Loucy (cell line): ENCODE data around the gene NAPEPLD.

Source experiments
- H2AFZ ChIP-seq: fragments of 200-600 bp; sonication (generic); 2 replicates; pipeline ENCODE4 v1.6.0; 2016; ENCODE audit warnings: antibody characterized with exemption, mild to moderate bottlenecking, low read length, moderate library complexity
- H3F3A ChIP-seq: fragments of 200-600 bp; 2 replicates; pipeline ENCODE4 v1.6.0; 2016; ENCODE audit warnings: antibody characterized with exemption, low read depth, mild to moderate bottlenecking
- H3K27me3 ChIP-seq: fragments of 200-600 bp; sonication (generic); 2 replicates; pipeline ENCODE4 v1.6.1; 2014; ENCODE audit warnings: low read length, mild to moderate bottlenecking; ENCODE audit not compliant: insufficient read depth, poor library complexity, severe bottlenecking
- H3K36me3 ChIP-seq: fragments of 200-600 bp; sonication (generic); 2 replicates; pipeline ENCODE4 v1.6.1; 2016; ENCODE audit warnings: low read length; ENCODE audit not compliant: insufficient read depth
- H3K4me1 ChIP-seq: fragments of 200-600 bp; sonication (generic); 2 replicates; pipeline ENCODE4 v1.5.1; 2014; ENCODE audit warnings: low read length, mild to moderate bottlenecking; ENCODE audit not compliant: insufficient read depth, poor library complexity, severe bottlenecking
- H3K4me2 ChIP-seq: fragments of 200-600 bp; sonication (generic); 2 replicates; pipeline ENCODE4 v1.6.0; 2014; ENCODE audit warnings: antibody characterized with exemption, low read length, low read depth, mild to moderate bottlenecking; ENCODE audit not compliant: poor library complexity, severe bottlenecking
- H3K4me3 ChIP-seq: fragments of 200-600 bp; sonication (generic); 2 replicates; pipeline ENCODE4 v1.5.1; 2014; ENCODE audit warnings: low read length, mild to moderate bottlenecking, mixed read lengths; ENCODE audit not compliant: poor library complexity, severe bottlenecking
- H3K79me2 ChIP-seq: fragments of 200-600 bp; sonication (generic); 2 replicates; pipeline ENCODE4 v1.6.1; 2014; ENCODE audit warnings: low read length; ENCODE audit not compliant: insufficient read depth
- H3K9ac ChIP-seq: fragments of 200-600 bp; sonication (generic); 2 replicates; pipeline ENCODE4 v1.6.0; 2014; ENCODE audit warnings: mild to moderate bottlenecking, low read depth, low read length, moderate library complexity; ENCODE audit not compliant: poor library complexity, severe bottlenecking
- H3K9me2 ChIP-seq: fragments of 200-600 bp; sonication (generic); replicated peaks from 2 replicates; pipeline ENCODE4 v1.6.1; 2016; ENCODE audit warnings: low read depth, low read length, mixed read lengths
- H3K9me3 ChIP-seq: fragments of 200-600 bp; sonication (generic); 2 replicates; pipeline ENCODE4 v1.6.1; 2014; ENCODE audit warnings: mild to moderate bottlenecking, antibody characterized with exemption, low read length, low read depth; ENCODE audit not compliant: insufficient read depth
- H4K20me1 ChIP-seq: fragments of 200-600 bp; sonication (generic); 2 replicates; pipeline ENCODE4 v1.6.0; 2014; ENCODE audit warnings: antibody characterized with exemption, low read length, mild to moderate bottlenecking; ENCODE audit not compliant: insufficient read depth, poor library complexity, severe bottlenecking
- EZH2phosphoT487 ChIP-seq: fragments of 200-600 bp; IDR thresholded peaks from 2 replicates; pipeline ENCODE4 v1.6.1; 2018; ENCODE audit warnings: antibody characterized with exemption, mild to moderate bottlenecking, moderate library complexity, borderline replicate concordance
- TF ChIP-seq, protein P1 (sequence below): fragments of 200-600 bp; sonication (generic); conservative IDR thresholded peaks from 2 replicates; pipeline ENCODE4 v1.5.1; 2014; ENCODE audit warnings: mild to moderate bottlenecking, antibody characterized with exemption, low read length

NAPEPLD gene

DNA sequence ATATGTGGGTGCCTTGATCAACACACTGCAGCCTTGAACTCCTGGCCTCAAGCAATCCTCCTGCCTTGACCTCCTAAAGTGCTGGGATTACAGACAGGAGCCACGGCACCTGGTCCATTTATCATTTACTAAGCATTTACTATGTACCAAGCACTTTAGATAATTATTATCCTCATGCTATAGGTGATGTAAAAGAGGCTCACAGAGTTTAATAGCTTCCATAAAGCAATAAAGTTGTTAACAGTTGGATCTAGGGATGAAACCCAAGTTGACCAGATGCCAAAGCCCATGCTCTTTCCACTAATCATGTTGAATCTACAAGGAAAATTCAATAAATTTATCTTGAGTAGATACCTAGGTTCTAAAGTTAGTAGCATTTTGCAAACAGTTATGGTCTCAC, 5.0 kb downstream of the NAPEPLD start:
- peaks cover 8% of the 10 kb centered on the region for H3K27me3 ChIP-seq
- H3K79me2 ChIP-seq = peaks cover 26% of the 10 kb centered on the region
- peaks cover 25% of the 10 kb centered on the region for H3K4me1 ChIP-seq
- no peak overlapping the region for H3K4me2 ChIP-seq
- H3K9ac ChIP-seq = no peak overlapping the region
- H3F3A ChIP-seq = no peaks in the 10 kb centered on the region
- TF ChIP-seq, protein P1, sequence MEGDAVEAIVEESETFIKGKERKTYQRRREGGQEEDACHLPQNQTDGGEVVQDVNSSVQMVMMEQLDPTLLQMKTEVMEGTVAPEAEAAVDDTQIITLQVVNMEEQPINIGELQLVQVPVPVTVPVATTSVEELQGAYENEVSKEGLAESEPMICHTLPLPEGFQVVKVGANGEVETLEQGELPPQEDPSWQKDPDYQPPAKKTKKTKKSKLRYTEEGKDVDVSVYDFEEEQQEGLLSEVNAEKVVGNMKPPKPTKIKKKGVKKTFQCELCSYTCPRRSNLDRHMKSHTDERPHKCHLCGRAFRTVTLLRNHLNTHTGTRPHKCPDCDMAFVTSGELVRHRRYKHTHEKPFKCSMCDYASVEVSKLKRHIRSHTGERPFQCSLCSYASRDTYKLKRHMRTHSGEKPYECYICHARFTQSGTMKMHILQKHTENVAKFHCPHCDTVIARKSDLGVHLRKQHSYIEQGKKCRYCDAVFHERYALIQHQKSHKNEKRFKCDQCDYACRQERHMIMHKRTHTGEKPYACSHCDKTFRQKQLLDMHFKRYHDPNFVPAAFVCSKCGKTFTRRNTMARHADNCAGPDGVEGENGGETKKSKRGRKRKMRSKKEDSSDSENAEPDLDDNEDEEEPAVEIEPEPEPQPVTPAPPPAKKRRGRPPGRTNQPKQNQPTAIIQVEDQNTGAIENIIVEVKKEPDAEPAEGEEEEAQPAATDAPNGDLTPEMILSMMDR = no peak
- no peak for TF ChIP-seq EZH2phosphoT487
- no peaks in the 10 kb centered on the region for H3K36me3 ChIP-seq
- H2AFZ ChIP-seq = no peak overlapping the region
- H4K20me1 ChIP-seq = peaks cover 3% of the 10 kb centered on the region
- no peak overlapping the region for H3K4me3 ChIP-seq
- H3K9me3 ChIP-seq = no peaks in the 10 kb centered on the region
- no peaks in the 10 kb centered on the region for H3K9me2 ChIP-seq

DNA sequence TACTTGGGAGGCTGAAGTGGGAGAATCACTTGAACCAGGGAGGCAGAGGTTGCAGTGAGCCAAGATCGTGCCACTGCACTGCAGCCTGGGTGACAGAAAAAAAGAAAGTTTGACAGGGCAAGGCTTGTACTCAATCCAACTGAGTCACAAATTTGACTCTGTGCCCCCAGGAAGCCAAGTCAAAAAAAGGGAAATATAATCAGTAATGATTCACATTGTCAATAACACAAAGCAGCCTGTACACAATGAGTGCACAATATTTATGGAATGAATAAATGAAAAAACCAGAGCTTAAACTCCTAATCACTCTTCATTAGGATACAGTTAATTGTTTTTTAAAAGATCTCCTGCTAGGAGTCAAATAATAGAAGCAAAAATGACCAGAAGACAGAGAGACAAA, 6.4 kb downstream of the NAPEPLD start:
- no peak overlapping the region for H3K9ac ChIP-seq
- H3K79me2 ChIP-seq = peaks cover 16% of the 10 kb centered on the region
- no peak overlapping the region for H2AFZ ChIP-seq
- peaks cover 3% of the 10 kb centered on the region for H4K20me1 ChIP-seq
- H3K4me1 ChIP-seq = peaks cover 20% of the 10 kb centered on the region
- TF ChIP-seq, protein P1 = no peak
- no peak for TF ChIP-seq EZH2phosphoT487
- H3K36me3 ChIP-seq = no peaks in the 10 kb centered on the region
- no peaks in the 10 kb centered on the region for H3K9me3 ChIP-seq
- H3F3A ChIP-seq = no peaks in the 10 kb centered on the region
- no peaks in the 10 kb centered on the region for H3K9me2 ChIP-seq
- H3K27me3 ChIP-seq = peaks cover 4% of the 10 kb centered on the region
- H3K4me3 ChIP-seq = no peak overlapping the region
- H3K4me2 ChIP-seq = no peak overlapping the region

DNA sequence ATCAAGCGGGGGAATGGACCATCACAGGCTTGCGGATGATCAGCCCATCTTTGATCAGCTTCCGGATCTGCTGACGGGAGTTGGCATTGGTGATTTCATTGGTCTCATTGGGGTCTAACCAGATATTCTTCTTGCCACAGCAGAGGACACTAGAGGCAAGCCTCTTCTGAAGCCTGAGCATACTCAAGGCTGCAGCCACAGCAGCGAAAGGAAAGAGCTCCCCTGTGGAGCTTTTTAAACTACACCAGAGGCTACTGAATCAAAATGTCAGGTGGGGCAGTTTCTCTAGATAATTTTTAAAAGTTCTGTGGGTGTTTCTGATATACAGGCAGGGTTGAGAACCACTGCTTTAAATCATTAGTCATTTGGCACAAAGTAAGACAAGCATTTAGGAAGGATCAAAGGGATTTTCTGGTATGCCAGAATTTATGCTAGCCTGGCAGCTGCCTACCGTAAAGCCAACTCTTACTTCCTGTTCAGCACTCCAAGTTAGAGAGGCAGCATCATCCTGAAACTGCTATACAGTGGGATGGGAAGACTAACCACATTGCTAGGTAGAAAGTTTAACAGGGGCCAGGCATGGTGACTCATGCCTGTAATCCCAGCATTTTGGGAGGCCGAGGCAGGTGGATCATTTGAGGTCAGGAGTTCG, 7.0 kb downstream of the NAPEPLD start:
- TF ChIP-seq, protein P1 = no peak
- no peak for TF ChIP-seq EZH2phosphoT487
- Histone ChIP-seq H3K9me3 (no peaks in the 10 kb centered on the region), H3K4me3 (no peak overlapping the region), H3K79me2 (peaks cover 10% of the 10 kb centered on the region; the same call in 1 of the 2 replicates), H3K9me2 (no peaks in the 10 kb centered on the region), H4K20me1 (no peaks in the 10 kb centered on the region), H2AFZ (no peak overlapping the region), H3K27me3 (no peaks in the 10 kb centered on the region), H3F3A (no peaks in the 10 kb centered on the region), H3K9ac (no peak overlapping the region), H3K4me2 (no peak overlapping the region), H3K36me3 (no peaks in the 10 kb centered on the region), H3K4me1 (peaks cover 16% of the 10 kb centered on the region)
